NCI-H460 (cell line): ENCODE results near the gene DIAPH2. TPM values are rescaled to one million over a fixed set of nuclear protein-coding genes. Genes with fewer than 3 reads are reported as not detected.
A peak's percentile ranks its signal among the peaks of the same experiment; 100 is the strongest.
"Not testable (repeated sequence)": the region's sequence is repeated elsewhere in the genome, so short reads cannot be mapped to it uniquely, and the experiment has no call there.

Experiments used
- DNase-seq: peaks from one replicate; pipeline ENCODE4 v3.0.0-alpha.2; 2016; ENCODE audit warnings: low read depth; ENCODE audit errors: extremely low read depth
- total RNA-seq: library from RNA; depleted of rRNA; stranded (reverse); fragments of >200 nt; shearing (Covaris generic); gene quantifications from 2 replicates; pipeline ENCODE4 v1.2.3, GENCODE V29; 2014

Gene DIAPH2
- total RNA-seq, 1 experiment from 2014 or later: 29.6 TPM

DNA sequence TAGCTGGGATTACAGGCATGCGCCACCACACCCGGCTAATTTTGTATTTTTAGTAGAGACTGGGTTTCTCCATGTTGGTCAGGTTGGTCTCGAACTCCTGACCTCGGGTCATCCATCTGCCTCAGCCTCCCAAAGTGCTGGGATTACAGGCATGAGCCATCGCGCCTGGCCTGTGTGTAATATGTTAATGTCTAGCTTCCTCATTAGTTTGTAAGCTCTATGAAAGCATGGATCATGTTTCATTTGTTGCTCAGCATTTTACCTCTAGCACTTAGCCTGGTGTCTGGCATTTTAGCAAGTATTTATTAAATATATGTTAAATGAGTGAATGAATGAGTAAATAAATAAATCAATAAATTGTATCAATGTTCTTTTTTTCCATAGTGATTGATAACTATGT lies 29.8 kb downstream of the DIAPH2 start:
- not testable (repeated sequence) for DNase-seq

DNA sequence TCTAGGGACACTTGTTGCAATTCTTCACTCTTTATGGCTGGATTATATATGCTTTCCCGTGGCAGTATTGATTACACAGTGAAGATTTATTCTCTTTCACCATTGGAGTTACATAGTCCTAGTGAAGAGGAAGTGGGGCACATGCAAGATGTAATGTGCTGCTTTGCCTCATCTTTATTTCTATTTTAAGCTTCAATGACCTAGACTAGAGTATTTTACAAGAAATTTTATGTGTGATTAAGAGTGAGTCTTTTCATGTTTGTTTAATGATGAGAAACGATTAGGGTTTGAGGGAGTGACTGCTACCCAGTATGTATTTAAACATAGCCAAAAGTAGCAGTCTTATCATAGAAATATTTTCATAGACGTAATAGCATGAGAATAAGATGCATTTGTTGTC lies 30.8 kb downstream of the DIAPH2 start:
- no peak for DNase-seq

DNA sequence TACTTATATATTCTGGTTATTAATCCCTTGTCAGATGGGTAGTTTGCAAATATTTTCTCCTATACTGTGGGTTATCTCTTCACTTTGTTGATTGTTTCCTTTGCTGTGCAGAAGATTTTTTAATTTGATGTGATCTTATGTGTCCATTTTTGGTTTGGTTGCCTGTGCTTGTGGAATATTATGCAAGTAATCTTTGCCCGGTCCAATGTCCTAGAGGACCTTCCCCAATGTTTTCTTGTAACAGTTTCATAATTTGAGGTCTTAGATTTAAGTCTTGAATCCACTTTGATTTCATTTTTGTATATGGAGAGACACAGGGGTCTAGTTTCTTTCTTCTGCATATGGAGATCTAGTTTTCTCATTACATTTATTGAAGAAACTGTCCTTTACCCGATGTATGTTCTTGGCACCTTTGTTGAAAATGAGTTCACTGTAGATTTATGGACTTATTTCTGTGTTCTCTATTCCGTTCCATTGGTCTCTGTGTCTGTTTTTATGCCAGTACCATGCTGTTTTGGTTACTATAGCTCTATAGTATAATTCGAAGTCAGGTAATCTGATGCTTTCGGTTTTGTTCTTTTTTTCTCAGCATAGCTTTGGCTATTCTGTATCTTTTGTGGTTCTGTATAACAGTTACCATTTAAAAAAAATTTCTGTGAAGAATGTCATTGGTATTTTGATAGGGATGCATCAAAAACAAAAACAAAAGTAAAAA lies 34.7 kb downstream of the DIAPH2 start:
- DNase-seq: no peak

DNA sequence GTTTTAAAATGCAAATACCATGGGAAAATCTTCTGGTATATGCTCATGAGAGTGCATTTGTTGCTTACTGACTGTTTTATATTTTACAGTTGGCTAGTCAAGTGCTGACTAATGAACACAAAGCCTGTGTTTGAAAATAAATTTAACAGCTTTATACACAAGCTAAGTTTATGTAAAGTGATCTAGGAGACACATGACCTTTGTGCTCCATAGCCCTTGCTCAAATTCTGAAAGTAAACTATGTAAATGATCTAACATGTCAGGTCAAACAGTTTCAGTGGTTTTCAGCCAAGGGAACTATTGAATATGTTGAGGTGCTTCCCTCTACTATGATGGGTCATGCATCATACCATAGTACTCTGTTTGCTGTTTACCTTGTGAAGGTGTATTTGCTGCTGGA lies 36.7 kb downstream of the DIAPH2 start:
- no peak for DNase-seq

DNA sequence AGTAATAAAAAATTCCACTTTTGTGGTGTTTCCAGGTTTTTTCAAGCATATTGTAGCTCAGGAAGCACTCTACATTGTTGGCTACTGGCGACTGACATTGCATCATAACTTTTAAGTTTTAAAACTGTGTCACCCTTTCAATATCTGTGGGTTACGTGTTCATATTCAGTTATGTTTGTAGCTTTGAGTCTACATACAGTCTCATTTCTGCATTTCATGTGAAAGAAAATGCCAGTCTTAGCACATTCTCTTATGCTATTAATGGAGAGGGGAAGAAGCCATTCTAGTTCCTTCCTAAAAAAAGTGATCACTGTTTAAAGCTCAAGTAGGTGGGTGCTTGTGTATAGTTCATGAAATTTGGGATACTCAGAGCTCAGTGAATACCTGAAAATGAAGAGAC lies 38.1 kb downstream of the DIAPH2 start:
- DNase-seq: no peak

DNA sequence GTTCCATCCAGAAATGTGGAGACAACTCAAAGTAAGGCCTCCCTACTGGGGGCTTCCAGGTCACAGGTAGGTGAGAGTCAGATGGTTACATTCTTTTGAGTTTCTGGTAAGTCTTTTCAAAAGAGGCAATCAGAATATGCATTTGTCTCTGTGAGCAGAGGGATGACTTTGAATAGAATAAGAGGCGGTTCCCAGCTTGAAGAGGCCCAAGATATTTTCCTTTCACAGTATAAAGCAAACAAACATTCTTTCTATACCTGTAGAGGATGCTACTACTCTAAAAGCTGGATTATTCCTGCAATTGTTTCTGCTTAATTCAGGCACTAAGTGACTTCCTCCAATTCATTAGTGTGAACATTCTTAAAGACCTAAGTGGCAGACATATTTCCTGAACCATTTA lies 44.4 kb downstream of the DIAPH2 start:
- no peak for DNase-seq

DNA sequence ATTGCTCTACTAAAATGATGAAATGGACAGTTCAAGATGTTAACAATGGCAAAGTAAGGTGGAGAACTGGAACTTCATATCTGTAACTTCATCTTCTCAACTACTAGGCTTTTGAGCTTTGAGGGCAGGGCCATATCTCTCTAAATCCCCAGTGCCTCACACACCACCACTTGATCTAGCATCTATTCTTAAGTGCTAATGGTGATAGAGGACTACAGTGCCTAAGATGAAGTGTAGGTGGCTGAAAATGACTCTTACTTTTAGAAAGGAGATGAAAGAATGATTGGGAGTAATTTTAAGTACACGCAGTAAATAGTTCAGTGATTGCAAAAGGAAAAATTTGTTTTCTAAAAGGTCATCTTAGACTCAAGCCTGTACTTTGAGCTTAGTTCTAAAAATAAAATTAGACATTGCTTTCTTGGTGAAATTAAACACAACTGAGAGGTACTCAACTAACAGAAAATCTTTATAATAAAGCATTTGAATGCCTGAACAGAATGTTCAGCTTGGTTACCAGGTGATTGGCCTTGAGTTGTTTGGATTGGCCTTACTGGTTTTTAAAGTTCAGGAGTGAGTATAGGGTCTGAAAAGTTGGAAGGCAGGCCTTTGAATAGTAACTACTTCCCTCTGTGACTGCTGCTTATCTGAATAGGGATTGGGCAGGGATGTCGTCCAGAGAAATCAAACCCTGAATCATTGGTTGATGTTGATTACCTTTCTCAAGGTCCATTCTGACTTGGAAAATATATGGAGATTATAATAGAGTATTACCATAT lies 45.4 kb downstream of the DIAPH2 start:
- no peak for DNase-seq

DNA sequence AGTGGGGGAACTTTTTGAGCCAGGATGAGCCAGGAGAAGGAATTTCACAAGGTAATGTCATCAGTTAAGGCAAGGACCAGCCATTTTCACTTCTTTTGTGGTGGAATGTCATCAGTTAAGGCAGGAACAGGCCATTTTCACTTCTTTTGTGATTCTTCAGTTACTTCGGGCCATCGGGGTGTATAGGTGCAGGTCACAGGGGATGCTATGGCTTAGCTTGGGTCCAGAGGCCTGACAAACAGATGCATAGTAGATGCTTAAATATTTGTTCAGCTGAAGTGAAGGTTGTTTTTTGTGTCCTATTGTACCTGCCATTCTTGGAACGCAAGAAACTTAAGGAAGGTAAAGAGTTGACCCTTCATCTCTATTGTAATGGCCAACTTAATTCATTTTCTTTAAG lies 46.4 kb downstream of the DIAPH2 start:
- DNase-seq: not testable (repeated sequence)

DNA sequence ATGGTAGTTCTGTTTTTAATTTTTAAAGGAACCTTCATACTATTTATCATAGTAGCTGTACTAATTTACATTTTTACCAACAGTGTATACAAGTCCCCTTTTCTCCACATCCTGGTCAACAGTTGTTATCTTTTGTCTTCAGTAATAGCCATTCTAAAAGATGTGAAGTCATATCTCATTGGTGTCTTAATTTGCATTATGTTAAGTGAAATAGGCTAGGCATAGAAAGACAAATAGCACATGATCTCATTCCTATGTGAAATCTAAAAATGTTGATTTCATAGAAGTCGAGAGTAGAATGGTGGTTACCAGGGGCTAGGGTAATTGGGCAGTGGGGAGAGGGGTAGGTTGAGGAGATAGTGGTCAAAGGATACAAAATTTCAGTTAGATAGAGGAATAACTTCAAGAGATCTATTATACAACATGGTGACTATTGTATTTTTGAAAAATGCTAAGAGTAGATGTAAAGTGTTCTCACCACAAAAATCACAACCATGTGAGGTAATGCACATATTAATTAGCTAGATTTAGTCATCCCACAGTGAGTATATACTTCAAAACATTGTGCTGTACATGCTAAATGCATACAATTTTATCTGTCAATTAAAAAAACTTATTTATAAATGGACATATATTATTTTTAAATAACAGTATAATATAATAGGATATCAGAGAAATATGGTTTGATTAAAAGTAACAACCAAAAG lies 58.9 kb downstream of the DIAPH2 start:
- DNase-seq: no peak

DNA sequence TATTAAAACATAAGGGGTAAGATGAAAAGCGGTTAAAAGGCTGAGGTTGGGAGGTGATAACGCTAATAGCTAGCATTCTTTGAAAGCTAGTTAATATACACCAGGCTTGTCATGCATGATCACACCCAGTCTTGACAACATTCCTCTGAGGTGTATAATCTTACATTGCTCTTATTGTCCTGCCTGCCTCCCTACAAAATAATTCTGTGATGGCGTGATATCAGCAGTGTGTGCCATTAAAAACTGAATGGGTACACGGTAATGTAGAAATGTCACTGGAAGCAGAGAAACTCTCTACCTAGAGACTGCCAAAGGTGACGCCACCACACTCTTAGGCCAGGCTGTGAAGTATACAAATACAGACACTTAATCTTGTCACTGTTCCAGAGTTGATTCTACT lies 68.1 kb downstream of the DIAPH2 start:
- DNase-seq: no peak

DNA sequence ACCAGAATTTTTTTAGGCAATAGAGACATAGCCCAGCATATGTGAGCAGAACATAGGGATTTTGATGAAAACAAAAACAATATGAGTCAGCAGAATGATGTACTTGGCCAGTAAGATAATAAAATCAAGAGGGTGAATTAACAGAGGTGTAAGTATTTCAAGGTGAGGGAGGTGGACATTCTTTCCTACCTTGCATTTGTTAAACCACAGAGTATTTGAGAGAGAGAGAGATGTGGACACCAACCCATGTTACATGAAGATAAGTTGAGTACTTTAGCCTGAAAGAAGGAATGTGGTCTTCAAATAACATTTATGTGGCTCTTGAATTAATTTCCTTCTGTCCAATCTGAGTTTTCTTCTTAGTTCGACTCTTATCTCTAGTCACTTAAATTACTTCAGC lies 68.6 kb downstream of the DIAPH2 start:
- DNase-seq: no peak

DNA sequence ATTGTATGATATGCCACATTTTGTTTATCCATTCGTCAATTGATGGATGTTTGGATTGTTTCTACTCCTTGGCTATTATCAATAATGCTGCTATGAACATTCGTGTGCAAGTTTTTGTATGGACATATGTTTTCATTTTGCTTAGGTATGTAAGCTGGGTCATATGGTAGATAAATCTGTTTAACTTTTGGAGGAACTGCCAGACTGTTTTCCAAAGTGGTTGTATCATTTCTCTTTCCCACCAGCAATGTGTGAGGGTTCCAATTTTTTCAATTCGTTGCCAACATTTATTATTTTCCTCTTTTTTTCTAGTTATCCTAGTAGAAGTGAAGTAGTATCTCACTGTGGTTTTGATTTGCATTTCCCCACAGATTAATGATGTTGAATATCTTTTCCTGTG lies 71.8 kb downstream of the DIAPH2 start:
- DNase-seq: no peak

DNA sequence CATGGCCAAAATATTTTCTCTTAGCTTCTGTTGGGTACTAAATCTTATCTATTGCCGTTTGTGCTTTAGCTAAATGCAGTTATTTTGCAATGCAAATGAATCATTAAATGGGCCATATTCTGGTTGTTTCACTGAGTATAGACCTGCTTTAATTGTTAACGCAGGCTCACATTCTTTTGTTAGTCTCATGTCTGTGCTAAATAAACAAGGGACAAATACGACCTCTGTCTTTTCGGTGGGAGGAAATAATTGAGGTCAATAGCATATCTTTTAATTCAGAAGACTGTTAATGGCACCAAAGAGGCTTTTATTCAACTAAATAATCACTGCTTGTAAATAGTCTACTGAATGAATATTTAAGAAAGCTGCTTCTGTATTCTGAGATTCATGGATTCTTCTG lies 76.9 kb downstream of the DIAPH2 start:
- no peak for DNase-seq

DNA sequence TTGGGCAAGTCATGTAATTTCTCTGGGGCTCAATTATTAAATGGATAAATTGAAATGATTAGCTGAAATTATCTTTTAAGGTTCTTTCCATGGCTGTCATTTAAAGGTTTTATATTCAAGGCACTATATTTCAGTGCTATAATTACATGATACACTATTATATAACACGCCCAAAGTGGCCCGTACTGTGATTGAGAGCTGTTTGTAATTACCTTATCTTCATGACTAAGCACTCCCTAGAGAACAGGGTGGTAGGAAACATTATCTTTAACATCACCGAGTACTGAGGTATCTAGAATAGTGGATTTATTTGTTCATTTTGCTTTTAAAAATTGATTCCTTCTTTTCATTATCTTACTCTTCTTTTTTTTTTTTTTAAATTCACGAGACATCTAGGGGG lies 79.0 kb downstream of the DIAPH2 start:
- no peak for DNase-seq

DNA sequence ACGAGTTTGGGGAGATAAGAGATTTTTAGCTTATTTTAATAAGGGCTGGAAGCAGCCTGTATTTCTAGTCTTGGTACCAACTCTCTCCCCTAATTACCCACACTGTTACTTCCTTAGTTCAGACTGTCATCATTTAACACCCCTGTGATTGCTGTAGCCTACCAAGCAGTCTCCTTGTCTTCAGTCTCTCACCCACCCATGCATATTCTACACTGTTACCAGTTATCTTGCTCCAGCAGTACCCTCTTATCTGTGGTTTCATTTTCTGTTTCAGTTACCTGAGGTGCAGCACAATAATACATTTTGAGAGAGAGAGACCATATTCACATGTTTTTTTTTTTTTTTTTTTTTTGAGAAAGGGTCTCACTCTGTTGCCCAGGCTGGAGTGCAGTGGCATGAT lies 80.2 kb downstream of the DIAPH2 start:
- DNase-seq: no peak

DNA sequence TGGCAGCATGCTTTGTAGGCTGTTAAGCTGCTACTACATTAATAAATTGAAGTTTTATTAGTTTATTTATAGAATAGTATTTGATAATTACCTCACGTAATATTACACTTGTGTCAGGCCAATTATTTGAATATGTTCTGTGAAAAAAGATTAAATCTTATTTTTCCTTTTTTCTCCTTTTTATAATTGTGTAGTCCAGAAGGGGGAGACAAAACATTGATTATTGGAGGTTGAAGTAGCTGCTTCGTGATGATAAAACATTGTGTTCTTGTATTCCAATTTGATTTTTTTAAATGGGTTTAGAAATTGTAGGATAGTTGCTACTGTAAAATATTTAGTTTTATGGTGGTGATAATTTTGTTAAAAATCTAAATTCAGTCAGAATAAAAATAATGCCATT lies 85.7 kb downstream of the DIAPH2 start:
- DNase-seq: peak; percentile 15

DNA sequence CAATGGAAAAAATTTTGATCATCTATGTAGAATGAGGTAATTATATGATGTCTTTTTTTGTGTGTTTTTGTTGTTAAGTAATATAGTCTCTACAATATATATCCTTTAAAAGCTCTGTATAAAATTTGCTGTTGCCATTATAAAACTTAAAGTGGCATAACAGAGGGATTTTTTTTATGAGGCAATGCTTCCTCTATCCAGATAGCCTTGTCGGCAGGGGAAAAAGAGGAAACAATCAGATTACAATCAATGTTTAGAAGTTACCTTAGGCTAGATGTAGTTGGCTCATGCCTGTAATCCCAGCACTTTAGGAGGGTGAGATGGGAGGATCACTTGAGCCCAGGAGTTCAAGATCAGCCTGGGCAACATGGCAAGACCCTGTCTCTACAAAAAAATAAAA lies 86.8 kb downstream of the DIAPH2 start:
- no peak for DNase-seq

DNA sequence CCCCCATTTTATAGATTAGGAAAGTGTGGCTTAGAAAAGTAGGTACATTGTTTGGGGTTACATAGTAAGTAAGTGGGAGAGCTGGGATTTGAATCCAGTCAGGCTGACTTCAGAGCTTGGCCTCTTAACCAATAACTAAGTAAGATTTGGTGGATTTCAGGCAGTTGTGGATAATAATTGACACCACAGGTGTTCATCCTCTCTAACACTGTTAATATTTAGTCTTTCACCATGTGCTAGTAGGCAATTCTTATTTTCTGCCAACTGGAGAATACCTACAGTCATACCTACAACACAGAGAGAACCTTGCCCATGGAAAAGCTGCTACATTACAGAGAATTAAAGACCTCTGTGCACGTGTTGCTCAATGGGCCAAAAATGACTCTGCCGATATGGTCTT lies 89.5 kb downstream of the DIAPH2 start:
- no peak for DNase-seq

DNA sequence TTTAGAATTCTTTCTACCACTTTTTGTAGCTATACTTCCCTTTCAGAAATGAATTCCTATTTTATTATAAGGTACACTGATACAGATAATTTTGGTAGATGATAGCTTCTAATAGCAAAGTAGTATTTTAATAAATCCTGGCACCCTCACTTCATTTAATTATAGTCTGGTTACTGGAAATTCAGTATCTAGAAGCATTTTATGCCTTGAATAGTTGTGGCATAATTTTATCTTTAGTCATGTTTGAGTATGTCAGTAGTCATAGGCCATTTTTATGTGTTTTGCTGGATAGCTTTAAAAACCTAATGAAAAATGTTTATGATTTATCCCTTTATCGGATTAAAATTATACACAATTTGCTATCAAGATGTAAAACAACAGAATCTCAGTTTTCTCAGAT lies 92.3 kb downstream of the DIAPH2 start:
- DNase-seq: no peak

DNA sequence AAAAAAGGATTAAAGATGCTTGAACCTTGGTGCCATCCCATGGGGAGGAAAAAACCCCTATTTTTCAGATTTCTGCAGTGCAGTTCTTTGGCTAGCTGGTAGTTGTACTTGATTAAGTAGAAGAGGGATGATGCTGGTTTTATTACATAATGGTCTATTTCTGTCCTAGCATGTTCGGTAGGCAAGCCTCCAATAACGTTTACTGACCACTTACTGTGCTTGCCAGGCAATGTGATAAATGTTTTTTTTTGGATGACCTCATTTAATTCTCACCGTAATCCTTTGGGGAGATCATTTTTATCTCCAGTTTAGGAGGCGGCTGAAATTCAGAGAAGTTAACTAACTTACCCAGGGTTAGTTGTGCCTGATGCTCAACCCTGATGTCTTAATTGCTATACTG lies 106.9 kb downstream of the DIAPH2 start:
- no peak for DNase-seq

DNA sequence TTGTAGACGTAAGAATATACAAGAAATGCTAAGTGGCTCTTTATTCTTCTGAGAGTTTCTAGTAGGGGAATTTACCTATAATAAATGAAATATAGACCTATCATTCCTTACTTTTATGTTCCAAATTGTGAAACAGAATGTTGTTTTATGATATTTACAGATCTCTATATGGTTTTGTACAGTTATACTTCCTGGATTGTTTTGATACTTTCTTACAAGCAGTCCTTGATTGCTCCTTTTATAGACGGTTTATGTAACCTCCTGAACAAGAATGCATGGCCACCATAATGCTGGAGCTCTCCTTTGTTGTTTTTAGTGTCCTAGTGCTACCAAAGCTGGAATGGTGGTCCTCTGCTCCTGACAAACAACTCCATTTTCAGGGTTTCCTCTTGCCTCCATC lies 107.4 kb downstream of the DIAPH2 start:
- no peak for DNase-seq

DNA sequence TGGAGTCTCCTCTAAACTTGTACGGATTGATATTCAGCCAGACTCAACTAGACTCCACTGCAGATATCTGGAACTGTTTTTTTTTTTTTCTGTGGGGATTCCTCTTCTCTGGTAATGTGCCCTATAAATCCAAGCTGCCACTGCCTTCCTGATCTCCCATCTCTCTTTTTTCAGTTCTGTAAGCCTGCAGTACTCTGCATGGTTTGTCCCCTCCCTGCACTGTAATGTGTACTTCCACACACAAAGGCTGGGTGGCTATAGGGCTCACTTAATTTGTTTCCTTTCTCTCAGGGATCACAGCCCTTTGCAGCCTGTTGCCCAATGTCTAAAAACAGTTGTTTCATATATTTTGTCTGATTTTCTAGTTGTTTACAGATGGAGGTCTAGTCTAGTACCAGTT lies 114.3 kb downstream of the DIAPH2 start:
- no peak for DNase-seq
